K562 (cell line): ENCODE measurements around the gene IGSF9. TPM values are rescaled to one million over a fixed set of nuclear protein-coding genes. Genes with fewer than 3 reads are reported as not detected.

ENCODE experiments used
- ATAC-seq: fragments of 200-7000 bp; cut with Tn5 transposase; 3 replicates; pipeline ENCODE4 v1.9.1; 2020; ENCODE audit warnings: moderate library complexity
- BruUV-seq: library from RNA; stranded (reverse); fragments of 400-500 nt; replicated peaks from 2 replicates; lab custom pipeline; 2021; lab: Mats Ljungman, UMichigan
- CTCF ChIA-PET: fragments of 300-600 bp; formaldehyde crosslinking; extraction: SDS; loops from one replicate; lab custom pipeline; 2021; ENCODE audit warnings: low intra/inter-chr PET ratio; lab: Yijun Ruan, JAX
- POLR2A ChIA-PET: fragments of 300-600, 350-650 bp; sonication (Branson Sonifier 250); formaldehyde crosslinking; extraction: SDS; loops from one replicate; lab custom pipeline; 2021; ENCODE audit warnings: antibody characterized with exemption, inconsistent platforms; lab: Yijun Ruan, JAX
- DNase-seq, 4 experiments: peaks; one replicate each; pipeline versions ENCODE4 v3.0.0 to v3.0.0-alpha.2; 2011 to 2018; ENCODE audit warnings: low spot score in 3 of 4, mixed read lengths in 3 of 4; ENCODE audit errors: extremely low read depth in 1 of 4
- FAIRE-seq: peaks from 2 replicates; lab custom pipeline; 2011; peaks lifted over from hg19 to GRCh38; lab: Jason Lieb, UNC
- H2AFZ ChIP-seq: 2 replicates; pipeline ENCODE4 v1.6.0; 2011; ENCODE audit warnings: low read depth, low read length, control low read depth, inconsistent platforms
- H3K27ac ChIP-seq: fragments of 200-600 bp; 3 replicates; pipeline ENCODE4 v1.8.0; 2011; ENCODE audit warnings: low read depth, mild to moderate bottlenecking, control low read depth, inconsistent platforms, low read length, moderate library complexity, mixed read lengths; ENCODE audit errors: extremely low read depth
- H3K27me3 ChIP-seq, 2 experiments: fragments of 300-600 bp in 1 of 2; 2 replicates in 1 of 2; 3 replicates in 1 of 2; pipeline versions ENCODE4 v1.6.0 to v1.8.0; 2011; ENCODE audit warnings: inconsistent platforms in 2 of 2, low read length in 2 of 2, mild to moderate bottlenecking in 1 of 2, mixed read lengths in 1 of 2, moderate library complexity in 1 of 2; ENCODE audit not compliant: control insufficient read depth in 2 of 2, insufficient read depth in 2 of 2
- H3K36me3 ChIP-seq: fragments of 300-600 bp; 3 replicates; pipeline ENCODE4 v1.8.0; 2011; ENCODE audit warnings: mild to moderate bottlenecking, low read length, inconsistent platforms; ENCODE audit not compliant: control insufficient read depth, insufficient read depth
- H3K4me1 ChIP-seq, 2 experiments: fragments of 200-600 bp in 1 of 2; replicated peaks in 1 of 2; 2 replicates in 1 of 2; 3 replicates in 1 of 2; pipeline versions ENCODE4 v1.5.1 to v1.8.0; 2011; ENCODE audit warnings: inconsistent platforms in 2 of 2, low read length in 2 of 2, mild to moderate bottlenecking in 1 of 2, mixed read lengths in 1 of 2, moderate library complexity in 1 of 2; ENCODE audit not compliant: control insufficient read depth in 2 of 2, insufficient read depth in 2 of 2
- H3K4me2 ChIP-seq: 2 replicates; pipeline ENCODE4 v1.6.1; 2011; ENCODE audit warnings: low read length, control low read depth, inconsistent platforms, mixed read lengths; ENCODE audit not compliant: insufficient read depth
- H3K4me3 ChIP-seq: fragments of 200-600 bp; sonication (generic), shearing (Covaris generic); 2 replicates; pipeline ENCODE4 v1.5.1; 2016; ENCODE audit warnings: control low read depth, inconsistent platforms
- H3K79me2 ChIP-seq: fragments of 200-600 bp; 3 replicates; pipeline ENCODE4 v1.8.0; 2011; ENCODE audit warnings: low read length, inconsistent platforms; ENCODE audit not compliant: control insufficient read depth, insufficient read depth
- H3K9ac ChIP-seq, 2 experiments: 2 replicates each; pipeline versions ENCODE4 v1.6.0 to v1.6.1; 2011; ENCODE audit warnings: low read depth in 2 of 2, low read length in 2 of 2, control low read depth in 1 of 2, inconsistent platforms in 1 of 2, mild to moderate bottlenecking in 1 of 2, mixed read lengths in 1 of 2; ENCODE audit not compliant: insufficient read depth in 1 of 2
- H3K9me1 ChIP-seq: one replicate; pipeline ENCODE4 v1.6.0; 2011; ENCODE audit warnings: inconsistent platforms, mild to moderate bottlenecking, low read length, moderate library complexity; ENCODE audit not compliant: control insufficient read depth, insufficient read depth
- H3K9me3 ChIP-seq: replicated peaks from 2 replicates; pipeline ENCODE4 v1.5.1; 2011; ENCODE audit warnings: low read depth, low read length, inconsistent platforms; ENCODE audit not compliant: control insufficient read depth, insufficient read depth
- H4K20me1 ChIP-seq: replicated peaks from 2 replicates; pipeline ENCODE4 v1.6.1; 2011; ENCODE audit warnings: low read length, inconsistent platforms, mixed read lengths; ENCODE audit not compliant: control insufficient read depth, insufficient read depth
- HDAC6 ChIP-seq: IDR thresholded peaks from 2 replicates; pipeline ENCODE4 v1.6.1; 2012; ENCODE audit warnings: low read depth, mild to moderate bottlenecking, control low read depth, inconsistent platforms, low read length, moderate library complexity
- HMG20B ChIP-seq: fragments of 250-450 bp; sonication (Bioruptor Pico); IDR thresholded peaks from 2 replicates; pipeline ENCODE4 v1.5.0; 2021; ENCODE audit warnings: mild to moderate bottlenecking
- RBM22 ChIP-seq: fragments of 200-400 bp; formaldehyde crosslinking; IDR thresholded peaks from 2 replicates; pipeline ENCODE4 v1.6.1; 2018; ENCODE audit warnings: low read length, low read depth; ENCODE audit not compliant: poor library complexity, severe bottlenecking
- SMARCA4 ChIP-seq: fragments of 450-650 bp; IDR thresholded peaks from 2 replicates; pipeline ENCODE4 v1.6.1; 2016
- ZNF174 ChIP-seq: fragments of 250-450 bp; sonication (Bioruptor Pico); IDR thresholded peaks from 2 replicates; pipeline ENCODE4 v1.4.0; 2020; ENCODE audit warnings: mild to moderate bottlenecking
- ZNF75A ChIP-seq: fragments of 450-650 bp; formaldehyde crosslinking; IDR thresholded peaks from 2 replicates; pipeline ENCODE4 v1.4.0; 2020; ENCODE audit warnings: mild to moderate bottlenecking
- WGBS: fragments of 100-300 bp; shearing (Covaris generic); methylation state at CpG from one replicate; pipeline ENCODE4 v1.1.6; 2016; ENCODE audit warnings: low coverage, mixed read lengths; ENCODE audit not compliant: insufficient coverage; ENCODE audit errors: missing lambda C conversion rate; 5-methylcytosine and 5-hydroxymethylcytosine counted together
- in situ Hi-C: fragments of 300-500 bp; cut with MboI; formaldehyde crosslinking; loops from 4 replicates; pipeline ENCODE4 v1.15.0; 2018; ENCODE audit warnings: inconsistent platforms, mixed read lengths
- intact Hi-C: fragments of 100-400 bp; cut with micrococcal nuclease; formaldehyde crosslinking; loops from 2 replicates; pipeline ENCODE4 v1.14.2; 2022
- polyA plus RNA-seq, 8 experiments: library from polyadenylated mRNA; depleted of rRNA in 4 of 8; stranded (reverse) in 5 of 8; unstranded in 3 of 8; fragments of >200 nt; fragmentation: Nextera tagmentation in 2 of 8; fragmentation: Illumina TruSeq in 1 of 8; extraction: Ambion mirVana in 2 of 8; extraction: Trizol in 1 of 8; gene quantifications; 2 replicates each; pipeline versions ENCODE4 v1.2.1 to v1.2.3, GENCODE V29; 2011 to 2014; ENCODE audit warnings: inconsistent platforms in 1 of 8, missing spikeins in 1 of 8
- total RNA-seq, 7 experiments: library from RNA; depleted of rRNA in 6 of 7; stranded (reverse); fragments of >200 nt in 6 of 7; fragmentation: Illumina TruSeq in 2 of 7; extraction: Trizol in 2 of 7; gene quantifications; 2 replicates each; pipeline versions ENCODE4 v1.2.1 to v1.2.3, GENCODE V29; 2011 to 2021; ENCODE audit warnings: low replicate concordance in 1 of 7

Gene IGSF9
- total and polyA plus RNA-seq, 9 of the 15 experiments (the other 6 are each of a cell fraction or from before 2014, with no cell fraction given), result 0.03 to 0.29 (median 0.07) TPM; not detected in 1

- in situ Hi-C loops, result loop anchor here (25.0 kb wide), 1 partner anchor 796 kb away; no protein-coding TSS in a partner anchor
These were observed 38.3 kb upstream of the IGSF9 start for GRCh38 chr1:159983681-159984080.

GRCh38 chr1:159982280-159982679, 36.9 kb upstream of the IGSF9 start:
- Histone ChIP-seq H2AFZ (no peak overlapping the region), H3K27me3 (peaks cover 23 to 42% of the 10 kb centered on the region in 2 experiments; a peak in 4 of 5 replicates), H3K4me1 (no peaks in the 10 kb centered on the region), H3K4me2 (no peak overlapping the region), H4K20me1 (no peaks in the 10 kb centered on the region), H3K9me1 (no peaks in the 10 kb centered on the region), H3K9me3 (no peaks in the 10 kb centered on the region), H3K27ac (no peak overlapping the region), H3K36me3 (no peaks in the 10 kb centered on the region), H3K9ac (no peak overlapping the region), H3K79me2 (no peaks in the 10 kb centered on the region), H3K4me3 (no peak overlapping the region)
- in situ Hi-C loops (loop anchor here (25.0 kb wide), 1 partner anchor 795 kb away; no protein-coding TSS in a partner anchor), intact Hi-C loops (no loop called here)
- no TSS peak for BruUV-seq
- CTCF ChIA-PET, result interaction anchor here (0.6 kb wide), 1 partner anchor 24 kb away, joined by 3 read pairs; no protein-coding TSS in a partner anchor
- POLR2A ChIA-PET, result interaction anchor here (0.5 to 0.6 kb wide), 2 partner anchors 275 to 633 kb away, joined by 3 to 5 read pairs; no protein-coding TSS in a partner anchor
- no peak for ATAC-seq
- TF ChIP-seq ZNF75A (CRISPR knock-in tag) (no peak), RBM22 (no peak), SMARCA4 (no peak)
- no peak for DNase-seq
- no peak for FAIRE-seq
- 1% methylated on average over 6 of the region's 6 CpGs for WGBS

More at GRCh38 chr1:159983681-159984080, 38.3 kb upstream of the IGSF9 start:
- Histone ChIP-seq H3K27ac (no peak overlapping the region), H4K20me1 (no peaks in the 10 kb centered on the region), H3K9ac (no peak overlapping the region), H2AFZ (no peak overlapping the region), H3K27me3 (peaks cover 23 to 39% of the 10 kb centered on the region in 2 experiments; a peak in 4 of 5 replicates), H3K4me3 (no peak overlapping the region), H3K79me2 (no peaks in the 10 kb centered on the region), H3K4me1 (no peaks in the 10 kb centered on the region), H3K9me1 (no peaks in the 10 kb centered on the region), H3K4me2 (no peak overlapping the region), H3K36me3 (no peaks in the 10 kb centered on the region), H3K9me3 (no peaks in the 10 kb centered on the region)
- FAIRE-seq (no peak), ATAC-seq (no peak), DNase-seq (no peak)
- no TSS peak for BruUV-seq
- POLR2A ChIA-PET, result interaction anchor here (0.5 to 1.2 kb wide), 2 partner anchors 24 to 60 kb away, joined by 3 read pairs; no protein-coding TSS in a partner anchor
- CTCF ChIA-PET, result no interaction called here
- intact Hi-C loops, result no loop called here
- 0% methylated on average over 5 of the region's 5 CpGs for WGBS
- no peak for TF ChIP-seq HDAC6
- TF ChIP-seq ZNF174 (CRISPR knock-in tag), result no peak
- no peak for TF ChIP-seq HMG20B (CRISPR knock-in tag)
